GM08714 (cell line): ENCODE results near the gene ATP2C2.

Experiments used
- H3K4me3 ChIP-seq: fragments of 200-500 bp; sonication (Bioruptor generic); 2 replicates; pipeline ENCODE4 v1.5.1; 2014; ENCODE audit warnings: mild to moderate bottlenecking, low read length, inconsistent platforms
- ZNF274 ChIP-seq: IDR thresholded peaks from 2 replicates; pipeline ENCODE4 v1.6.1; 2012; ENCODE audit warnings: mild to moderate bottlenecking, low read depth, low read length

ATP2C2 gene

GRCh38 chr16:84505249-84506187 lies 137.2 kb downstream of the ATP2C2 start:
- TF ChIP-seq ZNF274: no peak

GRCh38 chr16:84507011-84507982 lies 139.0 kb downstream of the ATP2C2 start:
- no peak overlapping the region for H3K4me3 ChIP-seq
- TF ChIP-seq ZNF274: no peak

More at GRCh38 chr16:84505249-84506187, 137.2 kb downstream of the ATP2C2 start:
- peak overlapping the region; percentile 45; the same call in 1 of the 2 replicates for H3K4me3 ChIP-seq

- no peak for TF ChIP-seq ZNF274
Observed at GRCh38 chr16:84508502-84508901, 140.2 kb downstream of the ATP2C2 start.

GRCh38 chr16:84509032-84509950 lies 141.0 kb downstream of the ATP2C2 start:
- no peak for TF ChIP-seq ZNF274
- H3K4me3 ChIP-seq: no peak overlapping the region

More at GRCh38 chr16:84508502-84508901, 140.2 kb downstream of the ATP2C2 start:
- H3K4me3 ChIP-seq: no peak overlapping the region

GRCh38 chr16:84511180-84511800 lies 143.0 kb downstream of the ATP2C2 start:
- H3K4me3 ChIP-seq: no peak overlapping the region
- TF ChIP-seq ZNF274: no peak

- H3K4me3 ChIP-seq: no peak overlapping the region
- TF ChIP-seq ZNF274: no peak
Observed at GRCh38 chr16:84511831-84512230, 143.5 kb downstream of the ATP2C2 start.

- no peak overlapping the region for H3K4me3 ChIP-seq
- TF ChIP-seq ZNF274: no peak
Observed at GRCh38 chr16:84513123-84513522, 144.8 kb downstream of the ATP2C2 start.

GRCh38 chr16:84513666-84514065 lies 145.3 kb downstream of the ATP2C2 start:
- no peak overlapping the region for H3K4me3 ChIP-seq
- no peak for TF ChIP-seq ZNF274
